Liver (tissue), 3 donors: ENCODE results near the gene SUGCT.

Experiments used
- CTCF ChIP-seq: fragments of 150-350 bp; IDR thresholded peaks from 2 replicates; pipeline ENCODE4 v1.5.1; 2017; ENCODE audit warnings: improper control_type of control experiment, low read depth, low read length; ENCODE audit not compliant: missing input control
- GABPA ChIP-seq, 2 donors: IDR thresholded peaks in 1 of 2; conservative IDR thresholded peaks in 1 of 2; 2 replicates each; pipeline ENCODE4 v1.6.1; 2016; ENCODE audit warnings: antibody characterized with exemption in 2 of 2, mild to moderate bottlenecking in 1 of 2, moderate library complexity in 1 of 2
- donor health status: healthy.
- donor health status: healthy.

DNA sequence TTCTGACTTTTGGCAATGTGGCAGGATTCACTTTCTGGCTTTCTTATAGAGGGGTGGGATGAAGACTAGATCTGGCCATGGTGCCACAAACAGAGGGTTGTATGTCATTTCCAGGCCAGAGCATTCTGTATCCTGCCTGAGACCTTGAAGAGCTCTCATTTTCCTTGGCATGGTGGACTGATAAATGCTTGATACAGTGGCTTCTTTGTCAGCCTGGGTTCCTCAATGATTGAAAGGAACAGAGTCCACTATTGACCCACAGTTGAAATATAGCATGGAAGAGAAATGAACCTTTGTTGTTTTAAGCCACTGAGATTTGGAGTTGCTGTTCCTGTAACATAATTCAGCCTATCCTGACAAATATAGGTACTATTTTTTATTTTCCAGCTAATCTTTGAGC is 462.7 kb downstream of the SUGCT start:
- TF ChIP-seq CTCF = no peak
- no peak for TF ChIP-seq GABPA (IDR thresholded peaks at IDR 0.05 in 1 of 2, conservative IDR thresholded peaks at IDR 0.05 in 1 of 2)
